Keratinocyte (primary cell): ENCODE measurements around the gene CD72. TPM values are rescaled to one million over a fixed set of nuclear protein-coding genes. Genes with fewer than 3 reads are reported as not detected.

Source experiments
- DNase-seq: peaks from one replicate; pipeline ENCODE4 v3.0.0-alpha.2; 2011; ENCODE audit warnings: low read depth, missing footprints, low spot score
- FAIRE-seq: peaks from 2 replicates; lab custom pipeline; 2011; peaks lifted over from hg19 to GRCh38; lab: Jason Lieb, UNC
- H2AFZ ChIP-seq: 2 replicates; pipeline ENCODE4 v1.6.0; 2012; ENCODE audit warnings: low read length, control low read depth, inconsistent platforms; ENCODE audit not compliant: control insufficient read depth
- H3K27ac ChIP-seq: 2 replicates; pipeline ENCODE4 v1.5.1; 2011; ENCODE audit warnings: low read length; ENCODE audit not compliant: control insufficient read depth, insufficient read depth
- H3K27me3 ChIP-seq: 3 replicates; pipeline ENCODE4 v1.6.0; 2011; ENCODE audit warnings: low read length; ENCODE audit not compliant: control insufficient read depth, insufficient read depth; ENCODE audit errors: extremely low read depth
- H3K36me3 ChIP-seq, 2 experiments: 2 replicates in 1 of 2; 3 replicates in 1 of 2; pipeline ENCODE4 v1.5.1; 2011; ENCODE audit warnings: low read length in 2 of 2, mild to moderate bottlenecking in 1 of 2; ENCODE audit not compliant: control insufficient read depth in 2 of 2, insufficient read depth in 2 of 2; ENCODE audit errors: extremely low read depth in 1 of 2
- H3K4me1 ChIP-seq: 3 replicates; pipeline ENCODE4 v1.5.1; 2011; ENCODE audit warnings: low read length; ENCODE audit not compliant: control insufficient read depth, insufficient read depth; ENCODE audit errors: extremely low read depth
- H3K4me2 ChIP-seq: 3 replicates; pipeline ENCODE4 v1.6.0; 2011; ENCODE audit warnings: low read depth, low read length; ENCODE audit not compliant: control insufficient read depth, insufficient read depth; ENCODE audit errors: extremely low read depth
- H3K4me3 ChIP-seq, 3 experiments: fragments of 200-600 bp in 1 of 3; sonication (generic) in 1 of 3; 2 replicates in 2 of 3; 3 replicates in 1 of 3; pipeline ENCODE4 v1.5.1; 2011 to 2016; ENCODE audit warnings: low read length in 3 of 3, mild to moderate bottlenecking in 3 of 3, control low read depth in 2 of 3, inconsistent platforms in 1 of 3, low read depth in 1 of 3, mixed read lengths in 1 of 3, mixed run types in 1 of 3, moderate library complexity in 1 of 3; ENCODE audit not compliant: control insufficient read depth in 2 of 3, insufficient read depth in 2 of 3; ENCODE audit errors: extremely low read depth in 1 of 3
- H3K79me2 ChIP-seq: 2 replicates; pipeline ENCODE4 v1.6.0; 2012; ENCODE audit warnings: low read length; ENCODE audit not compliant: control insufficient read depth, insufficient read depth
- H3K9ac ChIP-seq: 3 replicates; pipeline ENCODE4 v1.6.0; 2011; ENCODE audit warnings: low read length; ENCODE audit not compliant: control insufficient read depth, insufficient read depth; ENCODE audit errors: extremely low read depth
- H3K9me1 ChIP-seq: 3 replicates; pipeline ENCODE4 v1.6.0; 2011; ENCODE audit warnings: low read length; ENCODE audit not compliant: control insufficient read depth, insufficient read depth; ENCODE audit errors: extremely low read depth
- H3K9me3 ChIP-seq: 2 replicates; pipeline ENCODE4 v1.5.1; 2012; ENCODE audit warnings: low read depth, low read length; ENCODE audit not compliant: control insufficient read depth
- H4K20me1 ChIP-seq: 3 replicates; pipeline ENCODE4 v1.6.0; 2011; ENCODE audit warnings: low read length; ENCODE audit not compliant: control insufficient read depth, insufficient read depth; ENCODE audit errors: extremely low read depth
- EZH2 ChIP-seq: IDR thresholded peaks from one replicate; pipeline ENCODE4 v1.6.1; 2012; ENCODE audit warnings: inconsistent platforms, mild to moderate bottlenecking, low read length, moderate library complexity
- dilution Hi-C: fragments of 300-500 bp; cut with MboI; formaldehyde crosslinking; loops from one replicate; pipeline ENCODE4 v1.7.0; 2020; ENCODE audit warnings: low sequenced_read_pairs; ENCODE audit not compliant: extremely low pct_ligation_motif_present
- polyA plus RNA-seq, 5 experiments: library from polyadenylated mRNA; depleted of rRNA in 3 of 5; stranded (reverse) in 3 of 5; stranded (forward) in 1 of 5; unstranded in 1 of 5; fragments of >200 nt; gene quantifications; 1 replicate in 1 of 5; 2 replicates in 3 of 5; 3 replicates in 1 of 5; pipeline versions ENCODE4 v1.2.1 to v1.2.3, GENCODE V29; 2011 to 2012; ENCODE audit warnings: missing spikeins in 2 of 5, low read depth in 1 of 5, low replicate concordance in 1 of 5
- TF ChIP-seq, protein P1 (sequence below), 3 experiments: IDR thresholded peaks in 1 of 3; conservative IDR thresholded peaks in 1 of 3; optimal IDR thresholded peaks in 1 of 3; 2 replicates in 2 of 3; 3 replicates in 1 of 3; pipeline versions ENCODE3 to v1.5.1; 2011; ENCODE audit warnings: low read length in 3 of 3, mild to moderate bottlenecking in 3 of 3, moderate library complexity in 2 of 3, control low read depth in 1 of 3, inconsistent platforms in 1 of 3; ENCODE audit not compliant: insufficient read depth in 2 of 3; ENCODE audit errors: extremely low read depth in 1 of 3

CD72 gene
- polyA plus RNA-seq, 1 donor (not counting 4 experiments of a cell fraction or from before 2014, with no cell fraction given): 0.66 TPM

DNA sequence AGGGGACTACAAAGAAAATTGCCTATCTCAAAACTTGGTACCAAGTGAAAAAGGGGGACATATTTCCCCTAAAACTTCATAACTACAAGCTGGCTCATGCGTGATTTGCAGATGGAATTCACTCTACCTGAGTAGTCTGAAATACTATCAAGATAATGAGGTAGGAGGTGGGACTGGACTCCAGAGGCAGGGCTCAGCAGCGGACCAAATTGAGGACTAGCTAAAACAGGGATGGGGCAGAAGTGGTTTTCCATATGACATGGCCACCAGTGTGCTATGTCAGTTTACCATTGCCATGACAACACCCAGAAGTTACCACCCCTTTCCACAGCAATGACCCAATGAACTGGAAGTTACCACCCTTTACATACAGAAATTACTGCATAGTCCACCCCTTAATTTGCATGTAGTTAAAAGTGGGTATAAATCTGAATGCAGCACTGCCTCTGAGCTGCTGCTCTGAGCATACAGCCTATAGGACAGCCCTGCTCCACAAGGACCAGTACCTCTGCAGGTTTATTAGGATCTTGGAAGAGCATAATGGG, 43.6 kb downstream of the CD72 start:
- Histone ChIP-seq H2AFZ (no peak overlapping the region), H3K9me3 (no peaks in the 10 kb centered on the region), H3K36me3 (no peaks in the 10 kb centered on the region), H3K4me1 (no peaks in the 10 kb centered on the region), H3K9ac (no peak overlapping the region), H3K4me2 (no peak overlapping the region), H4K20me1 (no peaks in the 10 kb centered on the region), H3K9me1 (no peaks in the 10 kb centered on the region), H3K27ac (no peak overlapping the region), H3K27me3 (no peaks in the 10 kb centered on the region), H3K79me2 (no peaks in the 10 kb centered on the region), H3K4me3 (no peak overlapping the region)
- no peak for TF ChIP-seq EZH2
- TF ChIP-seq, protein P1, sequence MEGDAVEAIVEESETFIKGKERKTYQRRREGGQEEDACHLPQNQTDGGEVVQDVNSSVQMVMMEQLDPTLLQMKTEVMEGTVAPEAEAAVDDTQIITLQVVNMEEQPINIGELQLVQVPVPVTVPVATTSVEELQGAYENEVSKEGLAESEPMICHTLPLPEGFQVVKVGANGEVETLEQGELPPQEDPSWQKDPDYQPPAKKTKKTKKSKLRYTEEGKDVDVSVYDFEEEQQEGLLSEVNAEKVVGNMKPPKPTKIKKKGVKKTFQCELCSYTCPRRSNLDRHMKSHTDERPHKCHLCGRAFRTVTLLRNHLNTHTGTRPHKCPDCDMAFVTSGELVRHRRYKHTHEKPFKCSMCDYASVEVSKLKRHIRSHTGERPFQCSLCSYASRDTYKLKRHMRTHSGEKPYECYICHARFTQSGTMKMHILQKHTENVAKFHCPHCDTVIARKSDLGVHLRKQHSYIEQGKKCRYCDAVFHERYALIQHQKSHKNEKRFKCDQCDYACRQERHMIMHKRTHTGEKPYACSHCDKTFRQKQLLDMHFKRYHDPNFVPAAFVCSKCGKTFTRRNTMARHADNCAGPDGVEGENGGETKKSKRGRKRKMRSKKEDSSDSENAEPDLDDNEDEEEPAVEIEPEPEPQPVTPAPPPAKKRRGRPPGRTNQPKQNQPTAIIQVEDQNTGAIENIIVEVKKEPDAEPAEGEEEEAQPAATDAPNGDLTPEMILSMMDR (optimal IDR thresholded peaks at IDR 0.05 in 1 of 3, IDR thresholded peaks at IDR 0.05 in 1 of 3, conservative IDR thresholded peaks at IDR 0.05 in 1 of 3; ENCODE audit: extremely low read depth in 1 of 3, insufficient read depth in 2 of 3, low read length in 3 of 3): no peak
- no peak for DNase-seq
- no peak for FAIRE-seq
- dilution Hi-C loops: no loop called here

DNA sequence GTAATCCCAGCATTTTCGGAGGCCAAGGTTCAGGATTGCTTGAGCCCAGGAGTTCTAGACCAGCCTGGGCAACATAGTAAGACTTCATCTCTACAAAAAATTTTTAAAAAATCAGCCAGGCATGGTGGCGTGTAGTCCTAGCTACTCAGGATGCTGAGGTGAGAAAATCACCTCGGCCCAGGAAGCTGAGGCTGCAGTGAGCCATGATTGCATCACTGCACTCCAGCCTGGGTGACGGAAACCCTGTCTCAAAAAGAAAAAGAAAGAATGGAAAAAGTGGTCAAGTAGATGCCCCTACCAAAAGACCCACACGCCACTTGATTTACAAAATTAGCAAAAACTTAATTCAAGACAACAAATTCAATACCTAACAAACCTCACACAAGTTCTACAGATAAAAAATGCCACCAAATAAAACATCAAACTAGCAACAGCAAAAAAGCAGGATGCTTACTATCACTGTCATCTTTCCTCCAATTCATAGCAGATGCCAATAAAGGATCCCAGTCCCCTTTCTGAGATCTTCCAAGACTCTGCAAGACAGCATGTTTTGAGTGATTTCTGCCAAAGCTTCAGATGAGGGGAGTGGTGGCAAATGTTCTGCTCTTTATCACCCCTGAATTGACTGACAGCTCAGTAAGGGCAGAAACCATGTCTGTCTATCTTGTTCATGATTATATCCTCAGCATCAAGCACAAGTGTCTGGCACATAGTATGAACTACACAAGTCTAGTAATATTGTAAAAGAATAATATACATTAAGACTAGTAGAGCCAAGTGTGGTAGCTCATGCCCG, 47.3 kb downstream of the CD72 start:
- no peak for DNase-seq
- Histone ChIP-seq H3K4me2 (no peak overlapping the region), H3K9ac (no peak overlapping the region), H3K4me3 (no peak overlapping the region), H4K20me1 (no peaks in the 10 kb centered on the region), H2AFZ (no peak overlapping the region), H3K27ac (no peak overlapping the region), H3K79me2 (no peaks in the 10 kb centered on the region), H3K9me1 (no peaks in the 10 kb centered on the region), H3K9me3 (no peaks in the 10 kb centered on the region), H3K27me3 (no peaks in the 10 kb centered on the region), H3K4me1 (no peaks in the 10 kb centered on the region), H3K36me3 (no peaks in the 10 kb centered on the region)
- TF ChIP-seq, protein P1 (optimal IDR thresholded peaks at IDR 0.05 in 1 of 3, IDR thresholded peaks at IDR 0.05 in 1 of 3, conservative IDR thresholded peaks at IDR 0.05 in 1 of 3; ENCODE audit: extremely low read depth in 1 of 3, insufficient read depth in 2 of 3, low read length in 3 of 3): no peak
- TF ChIP-seq EZH2: no peak
- dilution Hi-C loops: no loop called here
- FAIRE-seq: no peak
